PC-3 (cell line): Measurements from ENCODE around the gene FBF1. TPM values are rescaled to one million over a fixed set of nuclear protein-coding genes. Genes with fewer than 3 reads are reported as not detected.

Experiments used
- ATAC-seq: fragments of 200-7000 bp; cut with Tn5 transposase; 2 replicates; pipeline ENCODE4 v1.9.1; 2020; ENCODE audit warnings: mild to moderate bottlenecking, moderate library complexity
- BruUV-seq: library from RNA; stranded (reverse); fragments of 400-500 nt; replicated peaks from 2 replicates; lab custom pipeline; 2021; lab: Mats Ljungman, UMichigan
- CTCF ChIA-PET: fragments of 300-600 bp; sonication (Branson Sonifier 250); formaldehyde crosslinking; loops from one replicate; lab custom pipeline; 2022; ENCODE audit warnings: antibody characterized with exemption; lab: Charles Lee
- POLR2A ChIA-PET: fragments of 300-600 bp; sonication (Branson Sonifier 250); formaldehyde crosslinking; loops from one replicate; lab custom pipeline; 2022; ENCODE audit warnings: antibody characterized with exemption; ENCODE audit not compliant: unreplicated experiment; lab: Charles Lee
- DNase-seq: peaks from one replicate; pipeline ENCODE4 v3.0.0-alpha.2; 2015
- H2AFZ ChIP-seq: fragments of 300-600 bp; sonication (generic); 2 replicates; pipeline ENCODE4 v1.6.0; 2016; ENCODE audit warnings: antibody characterized with exemption, low read length
- H3F3A ChIP-seq: fragments of 300-600 bp; sonication (generic); one replicate; pipeline ENCODE4 v1.6.0; 2017; ENCODE audit warnings: antibody characterized with exemption, low read length, control low read depth, mild to moderate bottlenecking; ENCODE audit not compliant: unreplicated experiment
- H3K27ac ChIP-seq: fragments of 300-600 bp; sonication (generic); 2 replicates; pipeline ENCODE4 v1.5.1; 2016; ENCODE audit warnings: mild to moderate bottlenecking, low read length
- H3K27me3 ChIP-seq: fragments of 300-600 bp; sonication (generic); 2 replicates; pipeline ENCODE4 v1.6.1; 2016; ENCODE audit warnings: low read length, mixed read lengths
- H3K36me3 ChIP-seq: fragments of 300-600 bp; sonication (generic); 2 replicates; pipeline ENCODE4 v1.6.1; 2016; ENCODE audit warnings: low read depth, mixed run types, low read length, mixed read lengths
- H3K4me1 ChIP-seq: fragments of 300-600 bp; sonication (generic); 2 replicates; pipeline ENCODE4 v1.5.1; 2016; ENCODE audit warnings: low read length; ENCODE audit not compliant: insufficient read depth
- H3K4me2 ChIP-seq: fragments of 300-600 bp; sonication (generic); 2 replicates; pipeline ENCODE4 v1.6.0; 2016; ENCODE audit warnings: low read length
- H3K4me3 ChIP-seq: fragments of 300-600 bp; sonication (generic); 2 replicates; pipeline ENCODE4 v1.5.1; 2016; ENCODE audit warnings: mild to moderate bottlenecking, low read length, mixed read lengths
- H3K79me2 ChIP-seq: fragments of 300-600 bp; sonication (generic); 2 replicates; pipeline ENCODE4 v1.6.1; 2017; ENCODE audit warnings: low read length, mixed read lengths
- H3K9ac ChIP-seq: fragments of 300-600 bp; sonication (generic); 2 replicates; pipeline ENCODE4 v1.6.0; 2016; ENCODE audit warnings: mild to moderate bottlenecking, low read length
- H3K9me2 ChIP-seq: fragments of 300-600 bp; sonication (generic); replicated peaks from 2 replicates; pipeline ENCODE4 v1.6.1; 2016; ENCODE audit warnings: mixed run types, low read length, mixed read lengths
- H3K9me3 ChIP-seq: fragments of 300-600 bp; sonication (generic); 2 replicates; pipeline ENCODE4 v1.6.1; 2016; ENCODE audit warnings: low read length, mixed read lengths
- H4K20me1 ChIP-seq: fragments of 300-600 bp; sonication (generic); 2 replicates; pipeline ENCODE4 v1.6.1; 2016; ENCODE audit warnings: low read length, mixed read lengths
- EZH2 ChIP-seq: fragments of 300-600 bp; sonication (generic); IDR thresholded peaks from one replicate; pipeline ENCODE4 v1.6.1; 2017; ENCODE audit warnings: antibody characterized with exemption, mild to moderate bottlenecking, low read length; ENCODE audit not compliant: unreplicated experiment
- EZH2phosphoT487 ChIP-seq: fragments of 300-600 bp; sonication (generic); IDR thresholded peaks from 2 replicates; pipeline ENCODE4 v1.6.1; 2018; ENCODE audit warnings: mild to moderate bottlenecking, antibody characterized with exemption, low read length, borderline replicate concordance
- intact Hi-C: fragments of 100-400 bp; cut with micrococcal nuclease; formaldehyde crosslinking; loops from 2 replicates; pipeline ENCODE4 v1.9.0; 2023
- total RNA-seq: library from RNA; depleted of rRNA; stranded (reverse); fragments of >200 nt; gene quantifications from 2 replicates; pipeline ENCODE4 v1.2.3, GENCODE V29; 2014
- TF ChIP-seq, protein P1 (sequence below): fragments of 300-600 bp; sonication (generic); conservative IDR thresholded peaks from 2 replicates; pipeline ENCODE4 v1.5.1; 2017; ENCODE audit warnings: antibody characterized with exemption, low read depth, mild to moderate bottlenecking, low read length

FBF1 gene
- total RNA-seq, 1 experiment from 2014 or later = 39.2 TPM

DNA sequence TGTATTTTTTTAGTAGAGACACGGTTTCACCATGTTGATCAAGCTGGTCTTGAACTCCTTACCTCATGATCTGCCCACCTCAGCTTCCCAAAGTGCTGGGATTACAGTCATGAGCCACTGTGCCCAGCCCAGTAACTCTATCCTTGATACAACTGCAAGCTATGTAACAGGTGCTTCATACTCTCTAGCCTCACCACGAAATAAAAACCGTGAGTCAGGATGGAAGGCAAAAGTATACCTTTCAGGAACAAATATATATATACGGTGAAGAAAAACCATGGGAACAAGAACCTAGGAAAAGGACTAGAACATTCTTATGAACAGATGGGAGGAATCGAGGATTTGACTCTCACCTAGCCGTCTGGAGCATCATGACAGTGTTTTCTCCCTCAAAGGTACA is 9.6 kb upstream of the FBF1 start:
- H3K4me3 ChIP-seq = no peak overlapping the region
- no peaks in the 10 kb centered on the region for H3F3A ChIP-seq
- H3K4me1 ChIP-seq = no peaks in the 10 kb centered on the region
- no peak overlapping the region for H3K27ac ChIP-seq
- H3K79me2 ChIP-seq = no peaks in the 10 kb centered on the region
- intact Hi-C loops = no loop called here
- no peak for TF ChIP-seq EZH2
- TF ChIP-seq, protein P1, sequence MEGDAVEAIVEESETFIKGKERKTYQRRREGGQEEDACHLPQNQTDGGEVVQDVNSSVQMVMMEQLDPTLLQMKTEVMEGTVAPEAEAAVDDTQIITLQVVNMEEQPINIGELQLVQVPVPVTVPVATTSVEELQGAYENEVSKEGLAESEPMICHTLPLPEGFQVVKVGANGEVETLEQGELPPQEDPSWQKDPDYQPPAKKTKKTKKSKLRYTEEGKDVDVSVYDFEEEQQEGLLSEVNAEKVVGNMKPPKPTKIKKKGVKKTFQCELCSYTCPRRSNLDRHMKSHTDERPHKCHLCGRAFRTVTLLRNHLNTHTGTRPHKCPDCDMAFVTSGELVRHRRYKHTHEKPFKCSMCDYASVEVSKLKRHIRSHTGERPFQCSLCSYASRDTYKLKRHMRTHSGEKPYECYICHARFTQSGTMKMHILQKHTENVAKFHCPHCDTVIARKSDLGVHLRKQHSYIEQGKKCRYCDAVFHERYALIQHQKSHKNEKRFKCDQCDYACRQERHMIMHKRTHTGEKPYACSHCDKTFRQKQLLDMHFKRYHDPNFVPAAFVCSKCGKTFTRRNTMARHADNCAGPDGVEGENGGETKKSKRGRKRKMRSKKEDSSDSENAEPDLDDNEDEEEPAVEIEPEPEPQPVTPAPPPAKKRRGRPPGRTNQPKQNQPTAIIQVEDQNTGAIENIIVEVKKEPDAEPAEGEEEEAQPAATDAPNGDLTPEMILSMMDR = no peak
- TF ChIP-seq EZH2phosphoT487 = no peak
- no peaks in the 10 kb centered on the region for H3K9me3 ChIP-seq
- H4K20me1 ChIP-seq = no peaks in the 10 kb centered on the region
- ChIA-PET CTCF (no interaction called here), POLR2A (interaction anchor here (0.6 kb wide), 1 partner anchor 9 kb away, joined by 3 read pairs; no protein-coding TSS in a partner anchor)
- no peak for DNase-seq
- peaks cover 67% of the 10 kb centered on the region for H3K36me3 ChIP-seq
- no peaks in the 10 kb centered on the region for H3K27me3 ChIP-seq
- ATAC-seq = no peak
- no peak overlapping the region for H3K9ac ChIP-seq
- BruUV-seq = no TSS peak
- H3K9me2 ChIP-seq = no peaks in the 10 kb centered on the region
- no peak overlapping the region for H3K4me2 ChIP-seq
- no peak overlapping the region for H2AFZ ChIP-seq

DNA sequence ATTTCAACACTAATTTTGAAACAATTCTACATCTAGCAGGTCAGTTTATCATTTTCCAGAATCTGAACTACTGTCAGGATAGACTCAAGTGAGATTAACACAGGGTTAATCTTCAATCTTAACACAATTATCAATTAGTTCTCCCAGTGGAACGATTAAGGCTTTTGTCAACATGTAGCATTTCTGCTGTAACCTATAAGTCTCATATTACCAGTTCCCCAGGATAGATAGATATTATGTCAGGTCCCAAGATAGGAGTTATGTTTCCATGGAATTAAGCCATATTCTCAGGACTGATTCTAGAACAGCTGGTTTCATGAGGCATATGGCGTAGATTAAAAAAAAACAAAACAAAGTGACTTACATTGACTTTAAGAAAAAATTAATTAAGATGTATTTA is 4.4 kb upstream of the FBF1 start:
- Histone ChIP-seq H3K4me2 (no peak overlapping the region), H3K27ac (no peak overlapping the region), H2AFZ (no peak overlapping the region), H3K36me3 (peaks cover 36% of the 10 kb centered on the region), H3K4me1 (peaks cover 10% of the 10 kb centered on the region; the same call in 1 of the 2 replicates), H3F3A (no peaks in the 10 kb centered on the region), H4K20me1 (no peaks in the 10 kb centered on the region), H3K9ac (no peak overlapping the region), H3K9me2 (no peaks in the 10 kb centered on the region), H3K9me3 (no peaks in the 10 kb centered on the region), H3K79me2 (0 out of 2 replicates have a peak, but pooled peaks cover 4% of the 10 kb centered on the region), H3K27me3 (no peaks in the 10 kb centered on the region), H3K4me3 (no peak overlapping the region)
- TF ChIP-seq EZH2phosphoT487 (no peak), EZH2 (no peak)
- TF ChIP-seq, protein P1 = no peak
- intact Hi-C loops = no loop called here
- ChIA-PET CTCF (no interaction called here), POLR2A (no interaction called here)
- no peak for ATAC-seq
- BruUV-seq = no TSS peak
- DNase-seq = no peak

DNA sequence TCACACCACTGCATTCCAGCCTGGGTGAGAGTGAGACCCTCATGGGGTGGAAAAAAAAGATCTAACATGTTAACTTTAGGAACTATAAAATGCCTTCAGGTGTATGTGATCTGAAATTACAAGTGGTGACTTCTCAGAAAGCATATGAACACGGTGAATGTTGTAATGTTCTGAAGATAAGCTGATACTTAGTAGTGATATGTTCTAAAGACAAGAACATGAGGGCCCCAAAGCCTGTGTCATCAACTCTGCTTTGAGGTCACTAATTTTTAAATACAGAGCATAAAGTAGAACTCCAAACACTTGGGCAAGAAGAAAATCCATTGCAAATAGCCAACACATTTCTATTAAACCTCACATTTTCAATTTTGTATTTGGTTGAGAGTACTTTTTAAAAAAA is 2.6 kb upstream of the FBF1 start:
- no peak overlapping the region for H2AFZ ChIP-seq
- intact Hi-C loops = no loop called here
- no TSS peak for BruUV-seq
- H4K20me1 ChIP-seq = no peaks in the 10 kb centered on the region
- no peaks in the 10 kb centered on the region for H3K9me2 ChIP-seq
- H3K4me2 ChIP-seq = no peak overlapping the region
- CTCF ChIA-PET = interaction anchor here (0.6 kb wide), 1 partner anchor 8 kb away, joined by 5 read pairs; no protein-coding TSS in a partner anchor
- peaks cover 22% of the 10 kb centered on the region for H3K36me3 ChIP-seq
- no peak overlapping the region for H3K4me3 ChIP-seq
- H3K9ac ChIP-seq = no peak overlapping the region
- TF ChIP-seq EZH2 (no peak), EZH2phosphoT487 (no peak)
- TF ChIP-seq, protein P1 = no peak
- H3K9me3 ChIP-seq = no peaks in the 10 kb centered on the region
- H3K79me2 ChIP-seq = 0 out of 2 replicates have a peak, but pooled peaks cover 4% of the 10 kb centered on the region
- ATAC-seq (no peak), DNase-seq (no peak)
- peaks cover 11% of the 10 kb centered on the region; the same call in 1 of the 2 replicates for H3K4me1 ChIP-seq
- H3K27ac ChIP-seq = no peak overlapping the region
- no peaks in the 10 kb centered on the region for H3K27me3 ChIP-seq
- POLR2A ChIA-PET = no interaction called here
- no peaks in the 10 kb centered on the region for H3F3A ChIP-seq
